ENCODE data around the gene WDR3.

DNA sequence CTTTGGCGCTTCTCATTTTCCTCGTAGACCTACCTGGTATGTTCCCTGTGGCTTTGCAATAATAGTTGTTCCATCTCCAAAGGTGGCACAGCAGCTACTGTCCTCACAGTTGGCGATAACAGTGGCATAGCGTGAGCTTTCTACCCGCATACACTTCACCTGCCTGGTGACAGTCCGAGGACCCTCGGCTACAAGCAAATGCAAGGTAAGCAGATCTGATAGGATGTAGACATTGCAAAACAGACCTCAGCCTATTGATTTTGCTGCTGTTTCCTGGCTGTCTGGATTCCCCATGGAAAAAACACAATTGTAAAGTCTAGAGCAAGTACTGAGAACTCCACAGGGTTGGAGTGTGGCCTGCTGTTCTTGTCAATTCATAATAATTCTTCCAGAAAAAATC lies 78.5 kb downstream of the WDR3 start:
- TF ChIP-seq POLR2A (IDR thresholded peaks at IDR 0.05; ENCODE audit: low read depth, low read length) (no peak), NRF1 (conservative IDR thresholded peaks at IDR 0.05; ENCODE audit: low read depth, low read length) (no peak)
